Stimulated activated CD4-positive, alpha-beta T cell treated with anti-CD3 and anti-CD28 coated beads, TNF-alpha, amount 100 ng/mL, for 1 hour (primary cell): ENCODE data around the gene ARHGAP28.

Experiments
- DNase-seq, 3 donors: peaks; one replicate each; pipeline ENCODE4 v3.0.0-alpha.2; 2020; ENCODE audit warnings: low read depth in 3 of 3, low spot score in 1 of 3

Gene ARHGAP28

GRCh38 chr18:6729247-6730091 lies at the start of gene ARHGAP28:
TSS of gene ARHGAP28 (plus strand) at chr18:6729716. CDS start at chr18:6729822, 106 bp downstream.
- DNase-seq: no peak

- no peak for DNase-seq
Measured at GRCh38 chr18:6681331-6681875, 48.1 kb upstream of the ARHGAP28 start.

- no peak for DNase-seq
Measured at GRCh38 chr18:6682437-6683111, 46.9 kb upstream of the ARHGAP28 start.

GRCh38 chr18:6683112-6683876 lies 46.2 kb upstream of the ARHGAP28 start:
- DNase-seq: no peak

GRCh38 chr18:6687676-6688075 lies 41.8 kb upstream of the ARHGAP28 start:
- no peak for DNase-seq

GRCh38 chr18:6708890-6709289 lies 20.6 kb upstream of the ARHGAP28 start:
- no peak for DNase-seq

- DNase-seq: no peak
Measured at GRCh38 chr18:6711467-6711866, 18.0 kb upstream of the ARHGAP28 start.

- DNase-seq: no peak
Measured at GRCh38 chr18:6712401-6712800, 17.1 kb upstream of the ARHGAP28 start.

- DNase-seq: no peak
Measured at GRCh38 chr18:6714010-6714409, 15.5 kb upstream of the ARHGAP28 start.

- no peak for DNase-seq
Measured at GRCh38 chr18:6718267-6718666, 11.2 kb upstream of the ARHGAP28 start.

- DNase-seq: no peak
Measured at GRCh38 chr18:6719098-6719846, 10.2 kb upstream of the ARHGAP28 start.

GRCh38 chr18:6719910-6720683 lies 9.4 kb upstream of the ARHGAP28 start:
- no peak for DNase-seq

- DNase-seq: no peak
Measured at GRCh38 chr18:6721755-6722154, 7.8 kb upstream of the ARHGAP28 start.

GRCh38 chr18:6722690-6723089 lies 6.8 kb upstream of the ARHGAP28 start:
- DNase-seq: no peak

GRCh38 chr18:6724331-6724730 lies 5.2 kb upstream of the ARHGAP28 start:
- no peak for DNase-seq

GRCh38 chr18:6728331-6728730 lies 1.2 kb upstream of the ARHGAP28 start:
- no peak for DNase-seq

- no peak for DNase-seq
Measured at GRCh38 chr18:6728809-6729246, 688 bp upstream of the ARHGAP28 start.

GRCh38 chr18:6730416-6731221 lies 1.1 kb downstream of the ARHGAP28 start:
- no peak for DNase-seq

GRCh38 chr18:6731222-6731596 lies 1.7 kb downstream of the ARHGAP28 start:
- DNase-seq: no peak
